NCI-H146 treated with DMSO at 0.1 percent for 48 hours (cell line): ENCODE measurements around the gene CEP97.
"Not testable (repeated sequence)": the region's sequence is repeated elsewhere in the genome, so short reads cannot be mapped to it uniquely, and the experiment has no call there.

Experiments
- DNase-seq: peaks from one replicate; lab custom pipeline; 2025; ENCODE audit not compliant: unreplicated experiment; lab: John Stamatoyannopoulos, UW

Gene CEP97

DNA sequence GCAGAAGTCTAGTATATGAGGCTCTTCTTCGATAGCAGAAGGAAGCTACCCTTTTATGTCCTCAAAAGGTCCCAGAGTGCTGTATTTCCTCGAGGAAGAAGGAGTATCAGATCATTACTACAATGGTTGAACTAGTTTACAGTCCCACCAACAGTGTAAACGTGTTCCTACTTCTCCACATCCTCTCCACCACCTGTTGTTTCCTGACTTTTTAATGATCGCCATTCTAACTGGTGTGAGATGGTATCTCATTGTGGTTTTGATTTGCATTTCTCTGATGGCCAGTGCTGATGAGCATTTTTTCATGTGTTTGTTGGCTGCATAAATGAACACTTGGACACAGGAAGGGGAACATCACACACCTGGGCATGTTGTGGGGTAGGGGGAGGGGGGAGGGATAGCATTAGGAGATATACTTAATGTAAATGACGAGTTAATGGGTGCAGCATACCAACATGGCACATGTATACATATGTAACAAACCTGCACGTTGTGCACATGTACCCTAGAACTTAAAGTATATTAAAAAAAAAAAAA lies 53.4 kb downstream of the CEP97 start:
- DNase-seq = not testable (repeated sequence)

DNA sequence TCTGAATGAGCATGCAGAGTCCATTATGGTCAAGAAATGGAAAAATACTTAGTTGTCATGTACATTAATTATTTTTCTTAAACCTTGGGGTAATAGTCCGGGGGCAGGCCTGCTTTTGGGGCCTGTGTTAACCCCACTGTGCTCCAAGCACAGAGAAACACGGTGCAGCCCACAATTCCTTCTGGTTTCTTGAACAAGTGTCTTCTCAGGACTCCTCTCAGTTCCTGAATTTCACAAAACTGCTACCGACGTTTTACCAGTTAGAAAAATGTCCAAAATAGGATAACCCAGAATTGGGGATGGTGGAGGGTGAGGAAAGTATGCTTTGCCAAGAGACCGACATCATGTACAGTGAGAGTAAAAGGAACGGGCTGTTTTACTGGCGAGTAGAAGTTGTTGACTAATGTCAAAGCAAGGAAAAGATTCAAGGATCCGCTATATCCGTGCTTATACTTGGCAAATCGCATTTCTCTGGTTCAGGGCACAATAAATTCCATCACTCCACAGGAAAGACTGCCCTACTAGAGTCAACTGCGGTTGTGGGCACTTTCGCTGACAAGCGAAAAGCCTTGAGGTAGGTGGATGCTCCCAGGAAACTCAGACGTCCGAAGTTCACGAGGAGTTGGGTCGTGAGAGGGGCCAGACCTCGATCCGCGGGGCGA lies 54.1 kb downstream of the CEP97 start:
- DNase-seq = no peak

DNA sequence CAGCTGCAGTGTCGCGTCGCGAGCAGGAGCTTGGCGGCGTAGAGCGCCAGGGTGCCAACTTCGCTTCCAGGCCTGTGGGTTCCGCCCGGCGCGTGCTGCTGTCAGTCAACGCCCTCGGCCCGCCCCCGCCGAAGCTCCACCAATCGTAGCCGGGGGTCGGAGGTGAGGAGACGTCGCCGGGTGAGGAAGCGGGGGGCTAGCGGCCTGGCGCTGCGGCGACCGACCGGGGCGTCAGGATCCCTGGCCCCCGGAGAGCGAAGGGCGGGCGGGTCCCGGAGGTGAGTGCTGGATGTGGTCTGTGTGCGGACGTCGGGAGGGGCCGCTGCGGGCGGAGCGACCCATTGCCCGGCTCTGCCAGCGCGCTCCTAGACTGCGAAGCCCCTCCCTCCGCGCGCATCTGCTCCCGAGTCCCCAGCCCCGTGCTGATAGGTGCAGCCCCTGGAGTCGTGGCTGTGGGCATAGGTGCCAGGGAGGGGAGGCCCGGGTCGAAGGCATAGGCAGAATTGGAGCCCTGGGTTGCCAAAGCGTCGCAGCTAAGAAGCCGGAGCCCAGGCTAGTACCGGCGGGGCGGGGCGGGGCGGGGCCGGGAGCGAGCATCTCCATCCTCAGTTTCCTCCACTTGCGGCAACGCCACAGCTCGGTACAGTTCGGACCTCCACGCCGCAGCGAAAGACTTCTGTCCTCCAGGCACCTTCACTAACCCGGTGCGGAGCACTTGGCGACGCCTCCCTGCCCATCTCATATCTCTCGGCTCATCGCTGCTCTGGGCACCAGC lies 54.8 kb downstream of the CEP97 start, which contains the start of gene NXPE3:
TSS of gene NXPE3 (plus strand) at position 165 of the 775 bp plus-strand sequence. CDS start 6,386 bp downstream, outside the sequence.
- peak; percentile 72 for DNase-seq

DNA sequence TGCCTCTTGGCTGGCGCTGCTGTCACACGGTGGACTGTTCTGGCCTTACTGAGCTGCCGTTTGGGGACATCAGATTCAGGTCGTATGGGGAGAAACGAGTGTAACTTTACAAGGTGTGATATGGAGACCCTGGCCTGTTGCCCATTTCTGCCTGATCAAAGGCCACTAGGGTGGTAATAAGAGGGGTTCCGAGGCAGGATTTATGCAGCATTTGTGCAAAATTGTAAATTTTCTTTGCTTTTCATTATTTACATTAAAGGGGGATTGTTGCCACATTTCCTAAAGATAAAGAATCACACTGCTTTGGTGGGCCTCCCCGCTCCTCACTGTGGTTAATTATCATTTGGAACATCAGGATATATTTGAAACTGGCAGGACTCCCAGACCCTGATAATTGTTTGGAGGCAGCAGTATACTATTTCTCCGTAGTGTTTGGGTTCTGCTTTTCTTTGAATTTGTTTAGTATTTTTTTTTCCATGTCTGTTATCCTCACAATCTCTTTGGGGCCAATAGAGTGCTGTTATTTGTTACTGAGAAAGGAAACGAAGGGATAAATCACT lies 55.5 kb downstream of the CEP97 start:
- peak; percentile 52 for DNase-seq

DNA sequence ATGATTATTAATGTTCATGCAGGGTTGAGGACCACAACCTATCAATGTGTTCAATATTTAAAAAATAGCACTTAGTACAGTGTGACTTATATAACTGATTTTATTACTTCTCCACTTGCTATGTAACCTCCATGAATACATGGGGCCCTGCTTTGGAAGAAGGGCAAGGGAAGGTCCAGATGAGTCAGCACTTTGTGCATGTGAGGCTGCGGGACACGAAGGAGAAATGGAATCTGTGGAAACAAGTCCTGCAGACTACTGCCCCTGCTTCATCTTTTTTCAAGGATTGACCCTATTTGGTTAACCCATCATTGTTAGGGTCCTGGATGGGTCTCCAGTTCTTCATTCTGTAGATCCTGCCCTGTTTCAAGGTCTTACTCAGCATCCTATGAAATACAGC lies 56.2 kb downstream of the CEP97 start:
- DNase-seq = no peak

DNA sequence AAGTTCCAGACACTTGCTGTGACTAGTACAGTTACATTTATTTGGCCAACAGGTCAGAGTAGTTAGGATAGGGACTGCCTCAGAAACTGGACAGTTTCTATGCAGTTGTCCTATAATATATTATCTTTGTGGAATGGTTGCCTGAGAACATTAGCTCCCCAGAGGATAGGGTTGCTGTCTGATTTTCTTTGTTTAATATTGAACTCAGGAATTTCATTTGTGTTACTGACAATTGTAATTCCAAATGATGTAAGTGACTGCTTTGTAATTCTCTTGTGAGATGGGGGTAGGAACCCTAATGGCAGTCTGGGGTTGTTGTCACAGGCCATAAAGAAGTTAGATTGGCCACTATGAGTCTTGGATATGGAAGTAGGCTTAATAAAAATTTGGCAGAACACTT lies 56.8 kb downstream of the CEP97 start:
- DNase-seq = no peak

DNA sequence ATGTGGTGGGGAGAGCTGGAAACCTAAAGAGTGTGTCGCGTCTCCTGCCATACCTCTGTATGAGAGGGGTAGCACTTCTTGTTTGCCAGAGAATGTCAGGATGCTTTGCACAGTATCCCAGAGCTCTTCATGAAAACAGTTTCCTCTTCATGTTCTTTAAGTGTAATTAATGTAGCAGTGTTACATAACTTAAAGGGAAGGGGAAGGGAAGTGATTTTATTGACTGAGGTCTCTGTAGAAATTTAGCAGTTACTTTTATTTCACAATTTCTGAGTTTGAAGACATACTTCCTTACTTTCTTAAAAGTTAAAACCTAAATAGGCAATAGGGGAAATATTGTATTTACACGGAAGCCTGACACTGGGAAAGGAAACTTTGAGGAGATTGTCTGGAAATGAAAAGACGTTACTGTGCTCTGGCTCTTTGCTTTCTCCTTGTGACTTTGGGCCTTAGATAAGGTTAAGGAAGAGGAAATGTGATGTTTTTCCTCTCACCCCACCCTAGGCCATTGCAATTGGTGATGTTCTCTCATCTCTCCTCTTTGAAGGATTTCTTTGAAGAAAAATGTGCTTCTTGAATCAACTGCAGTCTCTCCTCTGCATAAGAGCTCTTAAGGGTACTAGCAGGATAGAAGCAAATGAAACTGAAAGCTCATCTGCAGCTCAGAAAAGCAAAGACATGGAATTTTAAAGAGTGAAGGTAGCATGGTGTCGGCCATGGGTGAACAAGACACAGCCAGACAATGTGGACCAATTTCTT lies 60.6 kb downstream of the CEP97 start:
- DNase-seq = no peak

DNA sequence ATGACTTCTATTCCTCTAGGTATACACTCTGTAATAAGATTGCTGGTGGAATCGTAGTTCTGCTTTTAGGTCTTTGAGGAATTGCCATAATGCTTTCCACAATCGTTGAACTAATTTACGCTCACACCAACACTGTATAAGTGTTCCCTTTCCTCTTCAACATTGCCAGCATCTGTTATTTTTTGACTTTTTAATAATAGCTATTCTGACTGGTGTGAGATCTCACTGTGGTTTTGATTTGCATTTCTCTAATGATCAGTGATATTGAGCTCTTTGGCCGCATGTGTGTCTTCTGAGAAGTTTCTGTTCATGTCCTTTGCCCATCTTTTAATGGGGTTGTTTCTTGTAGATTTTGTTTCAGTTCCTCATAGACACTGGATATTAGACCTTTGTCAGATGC lies 67.4 kb downstream of the CEP97 start:
- DNase-seq = no peak

DNA sequence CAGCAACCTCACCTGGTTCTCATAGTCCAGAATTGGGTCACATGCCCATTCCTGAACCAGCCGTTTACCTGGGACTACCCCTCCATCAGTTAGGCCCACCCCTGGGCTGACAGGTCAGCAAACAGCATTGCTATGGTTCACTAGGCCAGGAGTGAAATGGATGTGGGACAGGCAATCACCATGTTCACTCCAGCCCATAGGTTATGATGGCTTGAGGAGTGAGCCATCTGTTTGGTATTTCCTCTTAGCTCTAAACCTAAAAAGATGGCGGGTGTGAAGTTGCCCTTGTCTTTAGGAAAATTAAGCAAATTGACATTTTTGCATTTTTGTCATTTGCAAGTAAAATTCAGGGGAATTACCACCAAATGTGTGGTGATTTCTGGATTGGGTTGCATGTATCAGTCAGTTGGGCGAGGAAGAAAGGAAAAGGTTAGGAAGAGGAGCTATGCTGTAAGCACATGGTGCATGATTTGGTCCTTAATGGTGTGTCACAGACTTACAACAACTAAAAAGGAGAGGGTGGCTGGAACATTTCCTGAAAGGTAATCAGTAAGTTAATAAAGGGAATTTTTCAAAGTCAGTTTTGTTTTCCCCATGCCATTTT lies 71.8 kb downstream of the CEP97 start:
- no peak for DNase-seq

DNA sequence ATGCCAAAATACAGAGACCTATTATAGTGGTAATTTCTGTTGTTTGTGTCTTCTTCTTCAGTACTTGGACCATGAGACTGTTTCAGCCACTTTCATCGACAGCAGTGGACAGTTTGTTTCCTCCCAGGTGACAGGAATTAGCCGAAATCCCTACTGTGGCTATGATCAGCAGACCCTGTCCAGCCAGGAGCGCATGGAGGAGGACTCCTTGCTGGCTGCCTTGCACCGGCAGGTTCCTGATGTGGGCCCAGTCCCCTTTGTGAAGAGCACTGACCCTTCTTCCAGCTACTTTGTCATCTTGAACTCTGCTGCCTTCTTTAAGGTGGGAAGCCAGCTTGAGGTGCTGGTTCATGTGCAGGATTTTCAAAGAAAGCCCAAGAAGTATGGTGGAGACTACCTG lies 76.8 kb downstream of the CEP97 start:
- no peak for DNase-seq

DNA sequence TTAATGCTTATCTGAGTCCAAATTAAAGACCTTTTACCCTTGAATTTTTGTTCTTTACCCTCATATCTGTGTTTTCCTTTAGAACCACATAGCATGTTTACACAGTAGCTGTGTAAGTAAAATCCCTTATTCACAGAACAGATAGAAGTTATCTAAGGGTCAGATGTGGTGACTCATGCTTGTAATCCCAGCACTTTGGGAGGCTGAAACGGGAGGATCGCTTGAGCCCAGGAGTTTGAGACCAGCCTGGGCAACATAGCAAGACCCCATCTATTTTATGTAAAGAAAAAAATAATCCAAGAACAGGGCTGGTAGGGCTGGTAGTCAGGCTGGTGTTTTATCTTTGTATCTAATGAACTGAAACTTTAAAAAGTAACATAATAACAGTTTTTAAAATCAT lies 77.8 kb downstream of the CEP97 start:
- no peak for DNase-seq

DNA sequence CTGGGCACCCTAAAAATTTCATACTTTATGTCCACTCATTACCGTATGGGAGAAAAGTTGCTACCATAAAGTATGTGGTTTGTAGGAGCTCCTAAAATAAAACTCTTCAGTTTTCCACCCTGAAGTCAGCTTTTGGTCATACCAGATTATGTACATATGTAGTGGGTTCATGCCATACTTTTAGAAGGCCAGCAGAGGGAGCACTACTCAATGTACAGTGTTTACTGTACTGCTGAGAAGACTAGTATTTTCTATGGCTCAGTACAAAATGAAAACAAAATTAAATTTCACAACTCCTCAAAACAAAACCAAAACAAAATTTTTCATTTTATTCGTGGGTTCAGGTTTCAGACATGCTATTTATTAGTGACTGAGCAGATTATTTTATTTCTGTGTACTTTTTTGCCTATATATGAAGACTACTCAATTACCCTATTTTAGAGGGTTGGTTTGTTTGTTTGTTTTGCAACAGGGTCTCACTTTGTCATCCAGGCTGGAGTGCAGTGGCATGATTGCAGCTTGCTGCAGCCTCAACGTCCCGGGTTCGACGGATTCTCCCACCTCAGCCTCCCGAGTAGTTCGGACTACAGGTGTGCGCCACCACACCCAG lies 78.9 kb downstream of the CEP97 start:
- DNase-seq = peak; percentile 51

DNA sequence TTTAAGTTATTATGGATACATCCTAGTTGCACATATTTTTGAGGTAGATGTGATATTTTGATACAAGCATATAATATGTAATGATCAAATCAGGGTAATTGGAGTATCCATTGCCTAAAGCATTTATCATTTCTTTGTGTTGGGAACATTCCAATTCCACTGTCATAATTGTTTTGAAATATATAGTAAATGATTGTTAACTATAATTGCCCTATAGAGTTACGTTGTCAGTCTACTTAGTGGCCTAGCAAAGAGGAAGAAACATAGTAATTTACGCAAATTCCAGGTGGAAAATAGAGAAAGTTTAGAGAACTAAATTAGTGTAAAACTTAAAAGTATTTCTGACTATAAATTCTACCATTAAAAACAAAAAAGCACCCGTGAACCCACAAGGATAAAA lies 79.5 kb downstream of the CEP97 start:
- no peak for DNase-seq

DNA sequence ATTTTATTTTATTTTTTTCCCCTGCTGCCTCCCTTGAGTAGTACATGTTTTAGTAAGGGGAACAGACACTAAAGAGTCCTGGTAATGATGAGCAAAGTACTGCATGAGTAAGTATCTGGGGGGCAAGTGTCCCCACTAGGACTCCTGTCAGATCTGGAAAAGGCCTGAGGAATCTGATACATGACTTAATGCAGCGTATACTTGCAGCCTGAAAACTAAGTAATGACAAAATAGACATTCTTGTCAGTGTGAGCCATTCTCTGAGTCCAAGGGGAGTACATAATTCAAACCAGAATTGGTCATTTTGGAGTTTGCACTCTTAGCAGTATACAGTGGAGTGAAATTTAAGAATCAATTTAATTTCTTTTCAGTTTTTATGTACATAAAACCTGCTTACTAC lies 82.1 kb downstream of the CEP97 start:
- no peak for DNase-seq

DNA sequence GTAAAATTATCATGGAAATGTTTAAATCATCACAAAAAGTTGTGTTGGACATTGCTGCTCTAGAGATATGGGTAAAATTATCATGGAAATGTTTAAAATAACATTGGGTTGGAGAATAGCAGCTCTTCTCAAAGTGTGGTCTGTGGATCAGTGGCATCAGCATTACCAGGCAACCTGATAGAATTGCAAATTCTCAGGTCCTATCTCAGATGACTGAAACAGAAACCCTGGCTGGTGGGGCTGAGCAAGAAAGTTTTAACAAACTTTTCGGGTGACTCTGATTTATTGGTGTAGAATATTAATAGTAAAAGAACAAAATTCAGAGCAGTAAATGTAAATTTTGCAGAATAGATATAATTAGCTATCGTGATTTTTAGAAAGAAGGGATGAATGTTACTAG lies 83.5 kb downstream of the CEP97 start:
- no peak for DNase-seq

DNA sequence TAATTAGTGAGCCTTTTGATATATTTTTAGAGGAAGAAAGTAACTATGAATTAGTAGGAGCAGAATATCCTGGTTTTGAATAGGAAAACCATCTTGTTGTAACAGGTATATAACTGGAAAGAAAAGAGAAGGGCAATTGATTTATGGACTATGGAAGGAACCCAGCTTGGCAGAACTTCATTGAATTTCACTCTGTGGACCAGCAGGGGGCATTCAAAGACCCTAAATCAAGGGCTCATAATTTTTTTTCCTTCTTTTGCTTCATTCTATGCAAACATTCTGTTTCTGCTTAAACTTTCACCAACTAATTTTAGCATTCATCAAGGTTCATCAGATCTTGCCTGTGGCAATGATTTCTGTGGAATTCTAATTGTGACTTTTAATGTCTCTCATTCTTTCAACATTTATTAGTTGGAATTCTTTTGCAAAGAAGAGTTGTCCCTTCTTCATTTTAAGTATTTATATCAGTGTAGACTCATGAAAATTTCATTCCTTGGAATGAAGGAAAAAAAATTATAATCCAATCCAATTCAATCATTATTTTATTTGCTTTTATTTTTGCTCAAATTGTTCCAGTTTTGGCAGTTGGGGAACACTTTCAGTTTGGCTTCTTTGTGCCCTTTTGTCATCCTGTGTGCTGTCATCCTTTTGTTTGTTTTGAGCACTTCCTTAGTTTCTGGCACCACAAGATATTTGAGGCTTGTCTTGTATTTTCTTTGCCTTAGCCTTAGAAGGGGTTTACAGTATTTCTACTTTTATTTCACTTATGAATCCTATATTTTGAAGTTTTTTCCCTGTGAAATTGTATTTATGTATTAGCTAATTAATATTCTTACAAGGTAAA lies 85.0 kb downstream of the CEP97 start:
- DNase-seq = no peak

DNA sequence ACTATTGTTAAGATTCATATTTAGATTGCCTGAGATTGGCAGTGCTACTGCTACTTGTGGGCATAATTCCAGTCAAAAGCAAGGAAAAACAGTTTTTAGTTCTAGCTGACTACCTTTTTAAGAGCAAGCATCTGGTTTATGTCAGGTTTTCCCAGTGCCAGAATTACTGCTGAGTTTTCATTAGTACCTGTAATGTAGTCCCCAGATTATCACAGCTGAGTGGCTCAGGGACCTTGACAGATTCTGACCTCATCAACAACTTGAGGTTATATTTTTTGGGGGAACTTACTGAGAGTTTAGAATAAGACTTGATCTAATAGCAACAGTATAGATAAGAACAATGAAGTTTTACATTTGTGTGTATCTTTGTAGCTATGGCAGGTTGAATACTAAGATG lies 85.6 kb downstream of the CEP97 start:
- DNase-seq = no peak

DNA sequence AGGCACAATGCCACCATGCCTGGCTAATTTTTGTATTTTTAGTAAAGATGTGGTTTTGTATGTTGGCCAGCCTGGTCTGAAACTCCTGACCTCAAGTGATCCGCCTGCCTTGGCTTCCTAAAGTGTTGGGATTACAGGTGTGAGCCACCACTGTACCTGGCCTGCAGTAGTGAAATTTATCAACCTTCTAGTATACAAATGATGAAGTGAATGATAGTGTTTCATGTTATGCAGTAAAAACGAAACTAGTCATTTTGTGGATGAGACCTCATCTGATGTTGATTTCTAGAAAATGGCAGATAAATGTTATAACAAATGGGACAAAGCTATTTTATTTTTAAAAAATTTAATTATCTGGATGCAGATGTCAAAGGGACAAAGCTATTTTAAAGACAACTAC lies 87.5 kb downstream of the CEP97 start:
- no peak for DNase-seq

DNA sequence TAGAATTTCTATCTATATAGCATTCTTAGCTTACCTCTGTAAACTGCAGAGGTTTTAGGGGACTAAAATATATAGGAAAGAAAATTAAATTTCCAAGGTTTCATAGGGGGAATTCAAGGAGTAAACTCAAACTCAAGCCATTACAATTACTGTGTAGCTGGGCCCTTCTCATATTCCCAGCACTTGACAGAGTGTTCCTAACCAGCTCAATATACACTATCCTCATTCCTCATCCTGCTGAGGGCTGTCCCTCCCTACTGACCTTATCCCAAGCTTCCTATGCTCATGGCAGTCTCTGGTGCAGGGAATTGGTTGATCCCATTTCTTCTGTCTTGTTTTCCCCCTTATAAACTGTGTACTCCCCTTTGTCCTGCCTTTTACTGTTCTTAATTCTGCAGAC lies 88.5 kb downstream of the CEP97 start:
- DNase-seq = no peak
